ENCODE measurements around the gene SLC45A1.

DNA sequence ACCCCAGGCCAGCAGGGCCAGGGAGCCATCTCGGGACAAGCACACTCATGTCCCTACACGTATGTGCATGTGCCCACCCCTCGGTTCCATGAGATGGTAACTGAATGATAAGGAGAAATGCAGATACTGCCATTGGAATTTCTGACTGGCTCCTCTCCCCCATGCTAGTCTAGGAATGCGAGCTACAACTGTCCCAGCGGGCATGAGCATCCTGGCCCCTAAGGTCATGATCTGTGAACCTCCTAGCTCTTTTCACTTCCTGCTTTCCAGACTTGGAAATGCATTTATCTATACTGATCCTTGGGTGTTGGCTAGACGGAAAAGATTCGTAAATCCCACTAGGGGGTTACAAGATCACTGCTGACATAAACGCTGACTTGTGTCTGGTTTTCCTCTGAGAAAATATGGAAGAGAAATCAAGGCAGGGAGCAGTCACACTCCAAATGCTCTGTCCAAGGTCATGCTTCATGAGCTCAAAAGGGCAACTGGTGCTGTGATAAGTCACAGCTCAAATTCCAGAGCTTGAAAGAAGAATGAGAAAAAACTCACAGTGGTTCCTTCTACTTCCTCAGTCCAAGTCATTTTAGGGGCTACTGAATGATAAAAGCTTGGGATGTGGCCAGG is 49.8 kb downstream of the SLC45A1 start:
- TF ChIP-seq EZH2 (IDR thresholded peaks at IDR 0.05; ENCODE audit: borderline replicate concordance, insufficient read depth, low read depth, low read length, poor library complexity, severe bottlenecking), result no peak
- no peak for TF ChIP-seq CTCF (IDR thresholded peaks at IDR 0.05)
